ENCODE results near the gene RNU6-8. TPM values are rescaled to one million over a fixed set of nuclear protein-coding genes. Genes with fewer than 3 reads are reported as not detected.

RNU6-8 gene
- total RNA-seq (not detected), polyA plus RNA-seq (not detected)
- long read RNA-seq, donor 1: 0 reads
- long read RNA-seq, donor 2, partial matches to known transcripts: 0 of 1 reads
- long read RNA-seq, donor 2, other reads (novel, unspliced or antisense): 0 of 1 reads
- long read RNA-seq, donor 3: 0 reads
- long read RNA-seq, donor 4: 0 reads

DNA sequence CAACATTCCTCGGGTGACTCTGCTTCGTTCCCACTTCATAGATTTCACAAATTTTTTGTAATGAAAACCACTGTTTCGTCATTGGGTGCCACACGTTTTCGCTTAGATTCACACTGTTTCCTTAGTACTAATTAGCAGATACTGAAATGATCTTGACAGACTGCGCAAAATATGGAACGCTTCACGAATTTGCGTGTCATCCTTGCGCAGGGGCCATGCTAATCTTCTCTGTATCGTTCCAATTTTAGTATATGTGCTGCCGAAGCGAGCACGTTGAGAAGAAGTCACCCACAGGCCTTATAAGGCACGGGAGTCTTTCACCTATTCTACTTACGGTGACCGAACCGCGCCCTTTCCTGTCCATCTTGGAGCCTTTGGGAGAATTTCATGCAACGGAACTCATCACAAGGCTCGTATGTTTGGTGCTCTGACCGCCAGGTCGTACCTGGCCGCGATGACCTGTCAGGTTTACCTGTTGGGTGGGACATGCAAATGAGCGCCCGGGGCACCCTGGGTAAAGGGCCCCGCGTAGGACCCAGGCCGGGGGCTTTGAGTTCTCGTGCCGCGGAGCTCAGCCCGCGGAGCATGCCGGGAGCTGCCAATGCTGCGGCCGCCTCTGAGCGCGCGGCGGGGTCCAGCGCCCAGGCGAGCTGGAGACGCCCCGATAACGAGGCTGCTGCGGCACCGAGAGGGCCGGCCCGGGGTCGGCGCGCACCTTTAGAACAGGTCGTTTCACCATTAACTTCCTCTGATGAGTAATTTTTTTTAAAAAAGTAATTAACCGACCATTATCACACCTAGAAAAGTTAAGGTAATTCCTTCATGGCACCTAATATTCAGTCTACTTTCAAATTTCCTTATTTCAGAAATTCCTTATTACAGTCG, at the start of gene RNU6-8:
TSS of gene RNU6-8 (minus strand) at position 272 of the 885 bp plus-strand sequence.
- Histone ChIP-seq H3K27ac (ENCODE audit: low read length) (peak within 1 kb of the TSS; percentile 92), H3K9me3 (ENCODE audit: control insufficient read depth, low read length) (no peaks in the 10 kb centered on the region), H3K4me3 (ENCODE audit: low read length) (peak within 1 kb of the TSS; percentile 56), H3K4me1 (ENCODE audit: control insufficient read depth, insufficient read depth, low read length) (no peaks in the 10 kb centered on the region), H3K27me3 (ENCODE audit: control insufficient read depth, insufficient read depth) (no peaks in the 10 kb centered on the region)
- intact Hi-C loops (cut with DNase I): loop anchor here in 3 of 4 donors (2.0 to 10.0 kb wide), 3 partner anchors 126 to 638 kb away; partner anchors contain the start of genes ARHGAP5 (in 2 of the 3) and NUBPL (in 1 of the 3)
- WGBS: under 1% methylated on average over 57 of the region's 57 CpGs
- DNase-seq (peak; percentile 90 to 96 (median 96)), ATAC-seq (peak; percentile 96 to 97)

- Histone ChIP-seq H3K27me3 (ENCODE audit: control insufficient read depth, insufficient read depth) (no peaks in the 10 kb centered on the region), H3K4me1 (ENCODE audit: control insufficient read depth, insufficient read depth, low read length) (peaks cover 7% of the 10 kb centered on the region), H3K27ac (ENCODE audit: low read length) (no peak overlapping the region), H3K9me3 (ENCODE audit: control insufficient read depth, low read length) (no peaks in the 10 kb centered on the region), H3K4me3 (ENCODE audit: low read length) (no peak overlapping the region)
- WGBS: 52% methylated on average over 3 of the region's 3 CpGs
- intact Hi-C loops (cut with DNase I): loop anchor here (5.0 to 10.0 kb wide), 8 partner anchors 175 to 745 kb away; partner anchors contain the start of gene ARHGAP5 (in 2 of the 4)
- DNase-seq: no peak
- peak; percentile 81 to 89 for ATAC-seq
Measured at GRCh38 chr14:32252030-32252670, 49.1 kb upstream of the RNU6-8 start.

DNA sequence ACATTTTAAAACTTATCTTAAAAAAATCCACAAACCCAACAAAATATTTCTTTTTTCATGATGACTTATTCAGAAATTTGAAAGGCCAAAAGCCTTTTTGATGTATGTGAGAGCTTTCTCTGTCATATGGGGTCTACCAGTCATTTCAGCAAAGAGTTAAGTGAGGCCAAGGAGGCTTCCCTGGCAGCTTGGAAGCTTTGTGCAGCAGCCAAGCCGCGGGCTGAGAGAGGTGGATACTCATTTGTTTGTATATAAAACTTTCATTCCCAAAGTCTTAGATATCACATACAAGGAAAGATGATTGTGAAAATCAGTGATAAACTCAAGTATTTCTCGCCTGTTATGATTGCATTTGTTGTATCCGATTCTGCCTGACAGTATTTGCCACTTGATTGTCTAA, 48.5 kb upstream of the RNU6-8 start:
- H3K27me3 ChIP-seq (ENCODE audit: control insufficient read depth, insufficient read depth): no peaks in the 10 kb centered on the region
- intact Hi-C loops (cut with DNase I): loop anchor here (5.0 to 10.0 kb wide), 8 partner anchors 174 to 744 kb away; partner anchors contain the start of gene ARHGAP5 (in 2 of the 4)
- no peak for DNase-seq
- 43% methylated on average over 4 of the region's 4 CpGs for WGBS
- H3K4me3 ChIP-seq (ENCODE audit: low read length): no peak overlapping the region
- no peaks in the 10 kb centered on the region for H3K9me3 ChIP-seq (ENCODE audit: control insufficient read depth, low read length)
- ATAC-seq: no peak
- H3K4me1 ChIP-seq (ENCODE audit: control insufficient read depth, insufficient read depth, low read length): peaks cover 7% of the 10 kb centered on the region
- H3K27ac ChIP-seq (ENCODE audit: low read length): no peak overlapping the region

- intact Hi-C loops (cut with DNase I): loop anchor here (5.0 to 10.0 kb wide), 8 partner anchors 173 to 743 kb away; partner anchors contain the start of gene ARHGAP5 (in 2 of the 4)
- Histone ChIP-seq H3K4me3 (ENCODE audit: low read length) (no peak overlapping the region), H3K27ac (ENCODE audit: low read length) (no peak overlapping the region), H3K9me3 (ENCODE audit: control insufficient read depth, low read length) (no peaks in the 10 kb centered on the region), H3K4me1 (ENCODE audit: control insufficient read depth, insufficient read depth, low read length) (peaks cover 7% of the 10 kb centered on the region), H3K27me3 (ENCODE audit: control insufficient read depth, insufficient read depth) (no peaks in the 10 kb centered on the region)
- no peak for ATAC-seq
- 84% methylated on average over 3 of the region's 3 CpGs for WGBS
- no peak for DNase-seq
Measured at GRCh38 chr14:32250681-32251080, 47.6 kb upstream of the RNU6-8 start.

DNA sequence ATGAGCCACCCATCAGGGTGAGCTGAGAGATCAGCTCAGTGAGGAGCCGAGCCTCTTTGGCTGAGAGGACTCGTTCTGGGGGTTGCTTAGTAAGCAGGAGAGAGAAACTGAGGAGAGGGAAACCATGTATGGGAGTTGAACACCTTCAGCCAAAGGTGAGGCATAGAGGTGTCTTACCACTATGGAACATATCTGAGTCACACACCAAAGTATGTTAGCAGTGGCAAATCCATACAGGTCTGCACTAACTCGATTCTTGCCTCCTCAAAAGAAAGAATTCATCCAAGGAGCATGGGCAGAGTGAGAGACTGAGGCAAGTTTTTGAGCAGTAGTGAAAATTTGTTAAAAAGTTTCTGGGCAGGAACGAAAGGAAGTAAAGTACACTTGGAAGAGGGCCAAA, 46.7 kb upstream of the RNU6-8 start:
- no peak for DNase-seq
- Histone ChIP-seq H3K9me3 (ENCODE audit: control insufficient read depth, low read length) (no peaks in the 10 kb centered on the region), H3K27ac (ENCODE audit: low read length) (no peak overlapping the region), H3K4me1 (ENCODE audit: control insufficient read depth, insufficient read depth, low read length) (peaks cover 4% of the 10 kb centered on the region), H3K27me3 (ENCODE audit: control insufficient read depth, insufficient read depth) (no peaks in the 10 kb centered on the region), H3K4me3 (ENCODE audit: low read length) (no peak overlapping the region)
- ATAC-seq: no peak
- WGBS: 88% methylated on average over 4 of the region's 4 CpGs
- intact Hi-C loops (cut with DNase I): loop anchor here (5.0 to 10.0 kb wide), 9 partner anchors 172 to 742 kb away; partner anchors contain the start of gene ARHGAP5 (in 2 of the 4)

GRCh38 chr14:32249371-32249770, 46.3 kb upstream of the RNU6-8 start:
- peaks cover 2% of the 10 kb centered on the region for H3K4me1 ChIP-seq (ENCODE audit: control insufficient read depth, insufficient read depth, low read length)
- no peak for ATAC-seq
- 76% methylated on average over 5 of the region's 5 CpGs for WGBS
- no peaks in the 10 kb centered on the region for H3K9me3 ChIP-seq (ENCODE audit: control insufficient read depth, low read length)
- H3K4me3 ChIP-seq (ENCODE audit: low read length): no peak overlapping the region
- DNase-seq: no peak
- intact Hi-C loops (cut with DNase I): loop anchor here in 1 of 4 donors (10.0 kb wide), 1 partner anchor 725 kb away; no protein-coding TSS in a partner anchor
- no peaks in the 10 kb centered on the region for H3K27me3 ChIP-seq (ENCODE audit: control insufficient read depth, insufficient read depth)
- H3K27ac ChIP-seq (ENCODE audit: low read length): no peak overlapping the region

GRCh38 chr14:32246751-32247150, 43.7 kb upstream of the RNU6-8 start:
- Histone ChIP-seq H3K4me1 (ENCODE audit: control insufficient read depth, insufficient read depth, low read length) (peaks cover 2% of the 10 kb centered on the region), H3K4me3 (ENCODE audit: low read length) (no peak overlapping the region), H3K9me3 (ENCODE audit: control insufficient read depth, low read length) (no peaks in the 10 kb centered on the region), H3K27ac (ENCODE audit: low read length) (no peak overlapping the region), H3K27me3 (ENCODE audit: control insufficient read depth, insufficient read depth) (no peaks in the 10 kb centered on the region)
- ATAC-seq (no peak), DNase-seq (no peak)
- intact Hi-C loops (cut with DNase I): loop anchor here in 1 of 4 donors (10.0 kb wide), 1 partner anchor 722 kb away; no protein-coding TSS in a partner anchor
- 91% methylated on average over 5 of the region's 5 CpGs for WGBS

GRCh38 chr14:32244404-32244803, 41.3 kb upstream of the RNU6-8 start:
- DNase-seq: no peak
- no peak overlapping the region for H3K27ac ChIP-seq (ENCODE audit: low read length)
- no peak for ATAC-seq
- intact Hi-C loops (cut with DNase I): loop anchor here in 1 of 4 donors (10.0 kb wide), 1 partner anchor 720 kb away; no protein-coding TSS in a partner anchor
- H3K4me1 ChIP-seq (ENCODE audit: control insufficient read depth, insufficient read depth, low read length): no peaks in the 10 kb centered on the region
- no peak overlapping the region for H3K4me3 ChIP-seq (ENCODE audit: low read length)
- no peaks in the 10 kb centered on the region for H3K9me3 ChIP-seq (ENCODE audit: control insufficient read depth, low read length)
- H3K27me3 ChIP-seq (ENCODE audit: control insufficient read depth, insufficient read depth): no peaks in the 10 kb centered on the region

GRCh38 chr14:32233260-32233659, 30.2 kb upstream of the RNU6-8 start:
- Histone ChIP-seq H3K27me3 (ENCODE audit: control insufficient read depth, insufficient read depth) (no peaks in the 10 kb centered on the region), H3K9me3 (ENCODE audit: control insufficient read depth, low read length) (no peaks in the 10 kb centered on the region), H3K4me3 (ENCODE audit: low read length) (no peak overlapping the region), H3K27ac (ENCODE audit: low read length) (no peak overlapping the region), H3K4me1 (ENCODE audit: control insufficient read depth, insufficient read depth, low read length) (no peaks in the 10 kb centered on the region)
- no peak for DNase-seq
- 50% methylated on average over 1 of the region's 1 CpG for WGBS
- intact Hi-C loops (cut with DNase I): no loop called here
- ATAC-seq: no peak

GRCh38 chr14:32232481-32232880, 29.4 kb upstream of the RNU6-8 start:
- ATAC-seq (no peak), DNase-seq (no peak)
- no peaks in the 10 kb centered on the region for H3K9me3 ChIP-seq (ENCODE audit: control insufficient read depth, low read length)
- WGBS: 93% methylated on average over 1 of the region's 1 CpG
- intact Hi-C loops (cut with DNase I): no loop called here
- no peaks in the 10 kb centered on the region for H3K27me3 ChIP-seq (ENCODE audit: control insufficient read depth, insufficient read depth)
- H3K4me1 ChIP-seq (ENCODE audit: control insufficient read depth, insufficient read depth, low read length): no peaks in the 10 kb centered on the region
- H3K27ac ChIP-seq (ENCODE audit: low read length): no peak overlapping the region
- no peak overlapping the region for H3K4me3 ChIP-seq (ENCODE audit: low read length)

Data from right cardiac atrium (tissue), 5 donors.